Measurements from ENCODE around the gene SHISA7. TPM values are rescaled to one million over a fixed set of nuclear protein-coding genes. Genes with fewer than 3 reads are reported as not detected.

The SHISA7 gene
- total RNA-seq, 1 donor from 2014 or later, result 3.2 TPM

- DNase-seq, result no peak
- peak; percentile 71 for TF ChIP-seq CTCF (IDR thresholded peaks at IDR 0.05; ENCODE audit: partially characterized antibody, unreplicated experiment)
- H3K36me3 Mint-ChIP-seq (ENCODE audit: unreplicated experiment), result no peaks in the 10 kb centered on the region
- H3K4me1 Mint-ChIP-seq (ENCODE audit: low read depth, unreplicated experiment), result no peaks in the 10 kb centered on the region
- peak overlapping the region; percentile 66 for H3K27ac Mint-ChIP-seq (ENCODE audit: unreplicated experiment)
- H3K27me3 Mint-ChIP-seq (ENCODE audit: unreplicated experiment), result peaks cover 7% of the 10 kb centered on the region
- no peak overlapping the region for H3K4me3 Mint-ChIP-seq (ENCODE audit: unreplicated experiment)
- peaks cover 3% of the 10 kb centered on the region for H3K9me3 Mint-ChIP-seq (ENCODE audit: unreplicated experiment)
Measured at GRCh38 chr19:55468054-55468393, 24.9 kb upstream of the SHISA7 start.

- Mint-ChIP-seq H3K4me3 (ENCODE audit: unreplicated experiment) (no peak overlapping the region), H3K4me1 (ENCODE audit: low read depth, unreplicated experiment) (no peaks in the 10 kb centered on the region), H3K27ac (ENCODE audit: unreplicated experiment) (peak overlapping the region; percentile 66), H3K27me3 (ENCODE audit: unreplicated experiment) (peaks cover 7% of the 10 kb centered on the region), H3K36me3 (ENCODE audit: unreplicated experiment) (no peaks in the 10 kb centered on the region), H3K9me3 (ENCODE audit: unreplicated experiment) (peaks cover 3% of the 10 kb centered on the region)
- DNase-seq, result peak; percentile 80
- peak; percentile 100 for TF ChIP-seq CTCF (IDR thresholded peaks at IDR 0.05; ENCODE audit: partially characterized antibody, unreplicated experiment)
Measured at GRCh38 chr19:55467236-55468053, 24.3 kb upstream of the SHISA7 start.

GRCh38 chr19:55466241-55466614 is 23.1 kb upstream of the SHISA7 start:
- Mint-ChIP-seq H3K27me3 (ENCODE audit: unreplicated experiment) (peaks cover 9% of the 10 kb centered on the region), H3K9me3 (ENCODE audit: unreplicated experiment) (peaks cover 3% of the 10 kb centered on the region), H3K4me1 (ENCODE audit: low read depth, unreplicated experiment) (no peaks in the 10 kb centered on the region), H3K4me3 (ENCODE audit: unreplicated experiment) (no peak overlapping the region), H3K27ac (ENCODE audit: unreplicated experiment) (no peak overlapping the region), H3K36me3 (ENCODE audit: unreplicated experiment) (no peaks in the 10 kb centered on the region)
- no peak for TF ChIP-seq CTCF (IDR thresholded peaks at IDR 0.05; ENCODE audit: partially characterized antibody, unreplicated experiment)
- no peak for DNase-seq

- no peak for DNase-seq
- Mint-ChIP-seq H3K4me3 (ENCODE audit: unreplicated experiment) (no peak overlapping the region), H3K27me3 (ENCODE audit: unreplicated experiment) (peaks cover 11% of the 10 kb centered on the region), H3K4me1 (ENCODE audit: low read depth, unreplicated experiment) (peaks cover 2% of the 10 kb centered on the region), H3K36me3 (ENCODE audit: unreplicated experiment) (no peaks in the 10 kb centered on the region), H3K27ac (ENCODE audit: unreplicated experiment) (no peak overlapping the region), H3K9me3 (ENCODE audit: unreplicated experiment) (peaks cover 3% of the 10 kb centered on the region)
- no peak for TF ChIP-seq CTCF (IDR thresholded peaks at IDR 0.05; ENCODE audit: partially characterized antibody, unreplicated experiment)
Measured at GRCh38 chr19:55465460-55466240, 22.6 kb upstream of the SHISA7 start.

- H3K27me3 Mint-ChIP-seq (ENCODE audit: unreplicated experiment), result peaks cover 11% of the 10 kb centered on the region
- H3K9me3 Mint-ChIP-seq (ENCODE audit: unreplicated experiment), result peaks cover 3% of the 10 kb centered on the region
- no peak within 1 kb of the TSS for H3K4me3 Mint-ChIP-seq (ENCODE audit: unreplicated experiment)
- peaks cover 9% of the 10 kb centered on the region for H3K4me1 Mint-ChIP-seq (ENCODE audit: low read depth, unreplicated experiment)
- H3K27ac Mint-ChIP-seq (ENCODE audit: unreplicated experiment), result no peak within 1 kb of the TSS
- no peaks in the 10 kb centered on the region for H3K36me3 Mint-ChIP-seq (ENCODE audit: unreplicated experiment)
- no peak for TF ChIP-seq CTCF (IDR thresholded peaks at IDR 0.05; ENCODE audit: partially characterized antibody, unreplicated experiment)
- DNase-seq, result no peak
Measured at GRCh38 chr19:55464662-55465054, 21.6 kb upstream of the SHISA7 start, which contains the start of gene C19orf85. TSS of gene C19orf85 (minus strand) at chr19:55464751. CDS start at chr19:55464554, 197 bp downstream.

Measured in glutamatergic neuron (in vitro differentiated cells).